CD4-positive, alpha-beta T cell treated with Interferon gamma for 1 hour (primary cell): ENCODE data around the gene OTOP2.
"Not testable (repeated sequence)": the region's sequence is repeated elsewhere in the genome, so short reads cannot be mapped to it uniquely, and the experiment has no call there.

Experiments
- DNase-seq: peaks from one replicate; pipeline ENCODE4 v3.0.0-alpha.2; 2020

Gene OTOP2

GRCh38 chr17:74978240-74978639 lies 54.2 kb downstream of the OTOP2 start:
- DNase-seq: no peak

- DNase-seq: no peak
Measured at GRCh38 chr17:74979408-74980146, 55.5 kb downstream of the OTOP2 start.

- DNase-seq: no peak
Measured at GRCh38 chr17:74981318-74981978, 57.4 kb downstream of the OTOP2 start.

GRCh38 chr17:74981979-74982662 lies 58.0 kb downstream of the OTOP2 start:
- peak; percentile 81 for DNase-seq

- not testable (repeated sequence) for DNase-seq
Measured at GRCh38 chr17:74982663-74983313, 58.7 kb downstream of the OTOP2 start.
